Mucosa of descending colon (tissue), 3 donors: ENCODE results near the gene FGD3. TPM values are rescaled to one million over a fixed set of nuclear protein-coding genes. Genes with fewer than 3 reads are reported as not detected.
A peak's percentile ranks its signal among the peaks of the same experiment; 100 is the strongest.

Source experiments
- ATAC-seq: fragments of 200-7000 bp; cut with Tn5 transposase; one replicate; pipeline ENCODE4 v1.9.1; 2020; ENCODE audit warnings: mild to moderate bottlenecking, moderate library complexity
- DNase-seq, 3 donors: peaks; one replicate each; pipeline ENCODE4 v3.0.0-alpha.2; 2020
- H3K36me3 ChIP-seq: fragments of 200-600 bp; one replicate; pipeline ENCODE4 v1.8.0; 2021; ENCODE audit warnings: low read depth, mild to moderate bottlenecking
- H3K4me1 ChIP-seq: fragments of 200-600 bp; one replicate; pipeline ENCODE4 v1.8.0; 2021; ENCODE audit warnings: low read depth, mild to moderate bottlenecking
- H3K4me3 ChIP-seq: fragments of 200-600 bp; one replicate; pipeline ENCODE4 v1.8.0; 2021; ENCODE audit warnings: mild to moderate bottlenecking
- H3K9me3 ChIP-seq: fragments of 200-600 bp; one replicate; pipeline ENCODE4 v1.8.0; 2021; ENCODE audit warnings: mild to moderate bottlenecking
- CTCF ChIP-seq: fragments of 200-600 bp; IDR thresholded peaks from one replicate; pipeline ENCODE4 v1.8.0; 2022; ENCODE audit warnings: antibody characterized with exemption, mild to moderate bottlenecking
- intact Hi-C, 2 donors: fragments of 100-400 bp; cut with DNase I in 1 of 2; cut with micrococcal nuclease in 1 of 2; formaldehyde crosslinking; loops; one replicate each; pipeline versions ENCODE4 v1.11.0 to v1.11.1; 2022; cut with DNase I, micrococcal nuclease
- total RNA-seq, 3 donors: library from RNA; stranded (reverse); fragmentation: NEBNext Ultra II Directional in 2 of 3; extraction: Animal tissue kit (Norgen Biotek cat#: 25700) in 2 of 3; gene quantifications; one replicate each; pipeline versions ENCODE4 v1.2.1 to v1.2.4, GENCODE V29; 2021 to 2023
- donor health status: DM: no; HTN: no; CAD: no; lungs with moderate emphysema.
- donor health status: DM: no; HTN: no; CAD: no.
- donor health status: DM: no; HTN: yes; CAD: no.

The FGD3 gene
- total RNA-seq, 3 donors from 2014 or later: 3.3 to 5.4 (median 5.3) TPM

GRCh38 chr9:93084471-93084881 lies 137.2 kb downstream of the FGD3 start:
- no peaks in the 10 kb centered on the region for H3K4me1 ChIP-seq
- DNase-seq (peak in 2 of 3 donors; percentile 19 to 38), ATAC-seq (no peak)
- no peak for TF ChIP-seq CTCF
- H3K4me3 ChIP-seq: no peak overlapping the region
- intact Hi-C loops: no loop called here
- H3K9me3 ChIP-seq: no peaks in the 10 kb centered on the region
- H3K36me3 ChIP-seq: no peaks in the 10 kb centered on the region

- intact Hi-C loops: no loop called here
- Histone ChIP-seq H3K4me3 (no peak overlapping the region), H3K4me1 (no peaks in the 10 kb centered on the region), H3K9me3 (no peaks in the 10 kb centered on the region), H3K36me3 (no peaks in the 10 kb centered on the region)
- ATAC-seq (no peak), DNase-seq (peak in 2 of 3 donors; percentile 19 to 20)
- no peak for TF ChIP-seq CTCF
Observed at GRCh38 chr9:93085676-93086075, 138.4 kb downstream of the FGD3 start.

Other genes with a start within 250 kb of the FGD3 start
- gene BICD2, start 182.7 kb upstream of the FGD3 start, total RNA-seq: 10 to 100 TPM in 1 of 3 donors, 1 to 10 TPM in 2; 6.8 to 36.1 (median 8.6) TPM
- gene ZNF484, start 69.5 kb upstream of the FGD3 start, total RNA-seq: 10 to 100 TPM in 1 of 3 donors, 1 to 10 TPM in 2; 5.0 to 10.9 (median 7.5) TPM
- gene SUSD3, start 111.2 kb downstream of the FGD3 start, total RNA-seq: 1 to 10 TPM; 1.2 to 2.5 (median 1.8) TPM
- gene CARD19, start 148.7 kb downstream of the FGD3 start, total RNA-seq: 10 to 100 TPM; 39.1 to 47.8 (median 44.2) TPM
- gene NINJ1, start 186.7 kb downstream of the FGD3 start, total RNA-seq: 10 to 100 TPM; 19.5 to 68.9 (median 23.2) TPM
- 100 to 1,000 TPM; 175 to 276 (median 201) TPM for gene WNK2, start 236.6 kb downstream of the FGD3 start, total RNA-seq